ENCODE results near the gene IL12RB1. TPM values are rescaled to one million over a fixed set of nuclear protein-coding genes. Genes with fewer than 3 reads are reported as not detected.

Gene IL12RB1
- total RNA-seq, 1 donor from 2014 or later, result 1.5 TPM

GRCh38 chr19:18029617-18030338, 57.0 kb downstream of the IL12RB1 start:
- DNase-seq (ENCODE audit: low spot score in 2 of 2), result no peak
- Histone ChIP-seq H3K4me3 (no peak overlapping the region), H3K9me3 (no peaks in the 10 kb centered on the region), H3K36me3 (no peaks in the 10 kb centered on the region), H3K27ac (no peak overlapping the region), H3K4me1 (no peaks in the 10 kb centered on the region), H3K27me3 (no peaks in the 10 kb centered on the region)
- TF ChIP-seq, protein P1, sequence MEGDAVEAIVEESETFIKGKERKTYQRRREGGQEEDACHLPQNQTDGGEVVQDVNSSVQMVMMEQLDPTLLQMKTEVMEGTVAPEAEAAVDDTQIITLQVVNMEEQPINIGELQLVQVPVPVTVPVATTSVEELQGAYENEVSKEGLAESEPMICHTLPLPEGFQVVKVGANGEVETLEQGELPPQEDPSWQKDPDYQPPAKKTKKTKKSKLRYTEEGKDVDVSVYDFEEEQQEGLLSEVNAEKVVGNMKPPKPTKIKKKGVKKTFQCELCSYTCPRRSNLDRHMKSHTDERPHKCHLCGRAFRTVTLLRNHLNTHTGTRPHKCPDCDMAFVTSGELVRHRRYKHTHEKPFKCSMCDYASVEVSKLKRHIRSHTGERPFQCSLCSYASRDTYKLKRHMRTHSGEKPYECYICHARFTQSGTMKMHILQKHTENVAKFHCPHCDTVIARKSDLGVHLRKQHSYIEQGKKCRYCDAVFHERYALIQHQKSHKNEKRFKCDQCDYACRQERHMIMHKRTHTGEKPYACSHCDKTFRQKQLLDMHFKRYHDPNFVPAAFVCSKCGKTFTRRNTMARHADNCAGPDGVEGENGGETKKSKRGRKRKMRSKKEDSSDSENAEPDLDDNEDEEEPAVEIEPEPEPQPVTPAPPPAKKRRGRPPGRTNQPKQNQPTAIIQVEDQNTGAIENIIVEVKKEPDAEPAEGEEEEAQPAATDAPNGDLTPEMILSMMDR (IDR thresholded peaks at IDR 0.05), result no peak
- intact Hi-C loops (cut with DNase I), result no loop called here

DNA sequence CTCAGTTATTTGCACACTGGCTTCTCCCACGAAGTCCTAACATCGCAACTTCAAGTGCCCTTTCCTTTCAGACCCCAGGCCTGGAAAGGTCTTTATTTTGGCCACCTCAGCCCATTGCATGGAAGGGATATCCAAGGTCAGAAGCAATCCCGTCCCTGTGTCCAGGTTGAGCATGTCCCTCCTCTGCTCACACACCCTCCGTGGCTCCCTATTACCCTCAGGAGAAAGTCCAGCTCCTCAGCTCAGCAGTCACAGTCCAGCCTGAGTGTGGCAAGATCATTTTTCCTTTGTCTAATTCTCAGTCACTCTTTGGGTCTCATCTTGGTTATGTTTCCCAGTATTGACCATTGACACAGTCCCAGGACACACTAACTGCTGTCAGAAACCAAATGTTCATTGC, 59.6 kb downstream of the IL12RB1 start:
- no peak for DNase-seq (ENCODE audit: low spot score in 2 of 2)
- no peak overlapping the region for H3K4me3 ChIP-seq
- no peaks in the 10 kb centered on the region for H3K36me3 ChIP-seq
- H3K27me3 ChIP-seq, result no peaks in the 10 kb centered on the region
- TF ChIP-seq, protein P1 (IDR thresholded peaks at IDR 0.05), result no peak
- peaks cover 7 to 21% of the 10 kb centered on the region in 2 donors for H3K4me1 ChIP-seq
- intact Hi-C loops (cut with DNase I), result no loop called here
- H3K27ac ChIP-seq, result no peak overlapping the region
- H3K9me3 ChIP-seq, result no peaks in the 10 kb centered on the region

- H3K4me1 ChIP-seq, result peaks cover 24 to 50% of the 10 kb centered on the region in 2 donors
- H3K9me3 ChIP-seq, result no peaks in the 10 kb centered on the region
- DNase-seq (ENCODE audit: low spot score in 2 of 2), result peak; percentile 84 to 90
Measured at GRCh38 chr19:18023622-18024251, 63.0 kb downstream of the IL12RB1 start.

GRCh38 chr19:18021121-18021755, 65.5 kb downstream of the IL12RB1 start:
- DNase-seq (ENCODE audit: low spot score in 2 of 2), result peak; percentile 75 to 95
- H3K4me3 ChIP-seq, result peak overlapping the region; percentile 11 to 26
- H3K36me3 ChIP-seq, result no peaks in the 10 kb centered on the region
- no peaks in the 10 kb centered on the region for H3K9me3 ChIP-seq
- peaks cover 38 to 71% of the 10 kb centered on the region in 2 donors for H3K4me1 ChIP-seq
- H3K27ac ChIP-seq, result peak overlapping the region; percentile 89 to 90
- intact Hi-C loops (cut with DNase I), result loop anchor here (1.0 to 2.0 kb wide), 2 partner anchors 14 to 28 kb away; no protein-coding TSS in a partner anchor
- no peaks in the 10 kb centered on the region for H3K27me3 ChIP-seq
- TF ChIP-seq, protein P1 (IDR thresholded peaks at IDR 0.05), result no peak

More at GRCh38 chr19:18023622-18024251, 63.0 kb downstream of the IL12RB1 start:
- no peak overlapping the region for H3K4me3 ChIP-seq
- TF ChIP-seq, protein P1 (IDR thresholded peaks at IDR 0.05), result no peak
- H3K27me3 ChIP-seq, result no peaks in the 10 kb centered on the region
- H3K36me3 ChIP-seq, result no peaks in the 10 kb centered on the region
- intact Hi-C loops (cut with DNase I), result no loop called here
- H3K27ac ChIP-seq, result peak overlapping the region; percentile 89 to 90

DNA sequence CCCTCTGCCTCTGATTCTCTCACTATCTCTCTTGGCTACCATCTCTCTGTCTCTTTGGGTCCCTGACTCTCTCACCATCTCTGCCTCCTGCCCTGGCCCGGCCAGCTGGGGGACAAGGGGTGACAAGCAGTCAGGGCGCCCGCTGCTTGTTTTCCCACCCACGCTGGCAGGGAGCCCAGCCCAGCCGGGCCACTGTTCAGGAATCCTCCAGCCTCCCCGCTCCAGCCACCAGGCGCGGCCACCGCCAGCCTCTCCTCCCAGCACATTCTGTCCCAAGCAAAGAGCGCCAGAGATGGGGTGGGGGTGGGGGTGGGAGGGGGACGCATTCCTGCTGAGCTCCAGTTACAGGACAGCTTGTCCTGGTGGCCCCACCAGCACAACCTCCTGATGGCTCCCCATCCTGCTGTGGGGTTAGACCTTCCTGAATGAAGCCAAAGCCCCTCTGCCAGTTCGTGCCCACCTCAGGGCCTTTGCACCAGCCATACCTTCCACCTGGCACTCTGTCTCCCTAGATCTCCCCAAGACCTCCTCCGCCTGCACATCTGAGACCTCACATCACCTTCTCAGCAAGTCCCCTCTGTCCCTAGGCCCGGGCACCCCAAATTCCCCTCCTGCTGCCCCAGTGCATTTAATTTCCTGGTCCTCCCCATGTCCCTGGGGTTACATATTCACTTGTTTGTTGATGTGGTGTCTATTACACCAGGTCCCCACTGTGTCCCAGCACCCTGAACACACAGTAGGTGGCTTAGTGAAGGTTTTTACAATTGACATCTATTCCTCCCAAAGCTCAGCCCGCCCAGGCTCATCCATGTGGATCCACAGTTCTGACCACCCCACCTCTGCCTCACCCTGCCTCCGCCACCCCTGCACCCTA, 66.3 kb downstream of the IL12RB1 start:
- H3K36me3 ChIP-seq, result peaks cover 1 to 4% of the 10 kb centered on the region in 2 donors
- peak overlapping the region; percentile 89 to 90 for H3K27ac ChIP-seq
- intact Hi-C loops (cut with DNase I), result loop anchor here (1.0 to 2.0 kb wide), 2 partner anchors 14 to 29 kb away; no protein-coding TSS in a partner anchor
- H3K27me3 ChIP-seq, result no peaks in the 10 kb centered on the region
- peaks cover 39 to 71% of the 10 kb centered on the region in 2 donors for H3K4me1 ChIP-seq
- TF ChIP-seq, protein P1 (IDR thresholded peaks at IDR 0.05), result no peak
- DNase-seq (ENCODE audit: low spot score in 2 of 2), result peak; percentile 77 to 96
- no peaks in the 10 kb centered on the region for H3K9me3 ChIP-seq
- H3K4me3 ChIP-seq, result peak overlapping the region in 1 of 2 donors; percentile 19
